HG03097 (cell line): ENCODE data around the gene MYEOV.

Experiments
- ATAC-seq: cut with Tn5 transposase; IDR thresholded peaks from one replicate; pipeline ENCODE4 v1.9.1; 2021; ENCODE audit not compliant: unreplicated experiment, low FRiP score

Gene MYEOV

DNA sequence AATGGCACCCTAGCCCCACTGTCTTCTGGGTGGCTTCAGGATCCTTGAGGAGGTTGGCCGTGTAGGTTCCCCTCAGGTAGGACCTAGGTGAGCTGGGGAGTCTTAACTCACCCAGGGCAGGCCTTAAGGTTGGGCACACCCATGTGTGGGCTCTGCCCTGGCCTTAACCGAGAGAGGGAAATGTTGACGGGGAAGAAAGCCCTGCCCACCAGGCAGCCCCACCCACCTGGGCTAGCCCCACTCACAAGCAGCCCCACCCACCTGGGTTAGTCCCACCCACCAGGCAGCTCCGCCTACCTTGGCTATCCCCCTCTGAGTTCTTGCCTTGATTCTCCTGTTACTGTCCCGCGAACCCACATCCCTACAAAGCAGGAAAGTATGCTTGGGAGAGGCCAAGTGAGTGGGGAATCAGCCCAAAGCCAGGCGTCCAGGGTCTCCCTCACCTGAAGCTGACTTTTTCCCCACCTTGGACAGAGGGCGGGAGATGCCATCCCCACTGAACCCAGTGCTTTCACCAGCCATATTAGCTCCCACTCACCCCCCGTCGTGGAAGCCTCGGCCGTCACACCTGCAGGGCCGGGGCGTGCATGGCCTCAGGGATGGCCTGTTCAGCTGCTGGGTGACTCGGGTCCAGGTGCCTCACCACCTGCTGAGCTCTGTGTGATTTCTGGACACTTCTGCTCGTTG lies at the start of gene MYEOV:
TSS of gene MYEOV (plus strand) at position 337 of the 687 bp plus-strand sequence. CDS start 1,200 bp downstream, outside the sequence.
- no peak for ATAC-seq

DNA sequence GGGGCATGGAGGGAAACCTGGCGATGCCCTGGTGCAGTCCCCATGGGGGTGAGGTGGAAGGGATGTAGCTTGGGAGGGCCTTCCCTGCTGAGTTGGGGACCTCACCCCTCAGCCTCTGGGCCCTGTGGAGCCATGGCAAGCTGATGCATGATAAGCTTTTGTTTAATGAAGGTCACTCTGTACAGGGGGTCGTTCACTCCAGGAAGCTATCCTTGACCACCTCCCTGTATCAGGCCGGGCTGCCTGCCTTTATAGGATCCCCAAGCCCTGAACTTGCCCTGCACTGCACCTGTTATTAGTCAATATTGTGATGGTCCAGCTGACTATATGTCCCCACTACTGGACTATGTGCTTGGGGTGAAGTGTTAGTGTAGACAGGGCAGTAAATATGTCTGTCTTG lies 49.7 kb upstream of the MYEOV start:
- no peak for ATAC-seq

- no peak for ATAC-seq
Measured at GRCh38 chr11:69245041-69245440, 48.9 kb upstream of the MYEOV start.

DNA sequence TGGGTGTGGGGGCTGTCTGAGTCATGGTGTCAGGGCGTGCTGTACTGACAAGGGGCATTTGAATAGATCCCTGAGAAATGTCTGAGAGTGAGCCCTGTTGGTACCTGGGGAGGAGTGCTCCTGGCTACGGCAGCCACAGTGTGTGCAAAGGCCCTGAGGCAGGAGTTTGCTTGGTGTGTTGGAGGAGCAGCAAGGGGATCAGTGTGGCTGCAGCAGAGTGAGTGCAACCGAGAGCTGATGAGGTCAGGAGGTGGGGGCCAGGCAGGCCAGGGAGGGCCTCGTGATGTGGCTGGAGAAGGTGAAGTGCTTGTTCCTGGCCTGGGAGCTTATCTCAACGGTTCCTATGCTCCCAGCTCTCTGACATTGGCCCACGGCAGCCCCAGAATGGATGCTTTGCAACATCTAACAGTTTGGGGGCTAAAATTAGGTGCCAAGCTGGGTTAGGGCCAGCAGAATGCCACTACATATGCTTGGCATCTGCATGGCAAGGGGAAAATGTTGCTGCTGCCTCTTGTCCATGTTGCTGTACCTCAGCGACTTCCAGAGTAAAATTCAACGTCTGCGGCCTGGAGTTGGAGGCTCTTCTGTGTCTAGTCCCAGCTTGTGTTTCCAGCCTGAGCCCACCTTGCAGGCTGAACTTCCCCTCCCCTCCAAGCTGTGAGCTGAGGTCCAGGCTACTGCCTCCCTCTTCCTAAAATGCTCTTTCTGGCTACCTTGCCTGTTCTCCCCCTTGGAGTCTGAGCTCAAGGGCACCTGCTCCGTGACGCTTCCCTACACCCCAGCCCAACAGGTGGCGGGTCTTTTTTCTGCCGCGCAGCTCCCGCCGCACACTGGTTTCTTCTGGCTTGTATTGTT lies 48.2 kb upstream of the MYEOV start:
- no peak for ATAC-seq

DNA sequence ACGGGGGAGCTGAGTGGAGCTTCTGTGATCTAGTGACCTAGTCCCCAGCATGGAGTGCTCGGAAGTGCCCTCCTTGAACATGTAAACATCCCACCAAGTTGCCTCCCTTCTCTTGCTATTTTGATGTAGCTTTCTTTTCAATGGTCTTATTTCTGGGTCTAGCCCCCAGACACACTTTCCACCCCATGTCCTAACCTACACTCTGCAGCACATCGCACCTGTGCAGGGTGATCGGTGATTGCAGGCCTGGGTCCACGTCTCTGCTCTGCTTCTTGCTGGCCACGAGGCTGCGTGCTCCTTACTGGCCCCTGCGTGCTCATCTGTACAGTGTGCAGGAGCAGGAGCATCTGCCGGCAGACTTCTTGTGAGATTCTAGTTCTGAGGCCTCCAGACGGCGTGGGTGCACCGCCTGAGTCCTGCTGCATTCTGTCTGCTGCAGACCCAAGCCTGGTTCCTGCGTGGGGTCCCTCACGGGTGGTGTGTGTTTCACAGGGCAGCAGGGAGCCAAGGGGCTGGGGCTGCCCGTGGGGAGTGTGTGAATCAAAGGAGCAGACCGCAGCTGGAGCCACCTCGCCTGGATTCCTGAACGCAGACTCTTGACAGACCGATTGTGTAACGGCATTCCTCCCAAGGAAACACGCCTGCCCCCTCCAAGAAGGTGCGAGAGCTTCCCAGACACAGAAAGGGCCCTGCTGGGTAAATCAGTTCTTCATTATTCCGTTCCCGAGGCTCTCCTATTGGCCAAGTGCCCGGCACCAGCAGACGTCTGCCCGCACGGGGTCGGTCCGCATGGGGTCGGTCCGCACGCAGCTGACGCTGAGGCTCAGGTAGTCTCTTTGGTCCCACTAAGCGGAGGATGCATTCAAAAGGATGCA lies 44.4 kb upstream of the MYEOV start:
- ATAC-seq: no peak

DNA sequence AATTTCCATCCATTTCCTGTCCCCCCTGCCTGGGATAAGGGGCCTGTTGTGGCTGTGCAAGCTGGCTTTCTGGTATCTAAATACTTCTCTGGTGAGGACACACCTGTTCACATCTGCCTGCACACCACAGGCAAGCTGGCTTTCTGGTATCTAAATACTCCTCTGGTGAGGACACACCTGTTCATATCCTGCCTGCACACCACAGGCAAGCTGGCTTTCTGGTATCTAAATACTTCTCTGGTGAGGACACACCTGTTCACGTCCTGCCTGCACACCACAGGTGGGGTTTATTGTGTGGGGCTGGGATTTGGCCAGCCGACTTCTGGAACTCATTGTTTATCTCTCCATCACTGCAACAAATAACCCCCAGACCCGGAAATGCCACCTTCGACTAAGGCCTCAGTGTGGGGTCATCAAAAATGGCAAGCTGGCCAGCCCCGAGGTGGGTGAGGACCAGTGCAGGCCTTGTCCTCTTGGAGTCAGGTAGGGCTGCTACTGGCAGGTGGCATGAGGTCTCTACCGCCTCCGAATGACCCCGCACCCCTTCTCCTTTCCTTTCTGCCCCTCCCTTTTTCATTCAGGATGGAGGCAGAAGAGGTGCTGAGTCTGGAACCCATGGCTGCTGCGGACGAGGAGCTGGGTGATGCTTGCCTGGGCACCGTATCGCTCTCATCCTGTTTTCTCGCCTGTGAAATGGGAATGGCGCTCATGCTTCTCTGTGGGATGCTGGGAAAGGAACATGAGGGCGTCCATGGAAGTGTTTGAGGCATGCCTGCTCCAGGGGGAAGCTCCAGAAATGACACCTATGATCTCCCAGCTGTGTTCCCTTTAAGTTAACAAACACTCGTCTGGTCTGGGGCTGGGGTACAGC lies 43.5 kb upstream of the MYEOV start:
- no peak for ATAC-seq

- ATAC-seq: no peak
Measured at GRCh38 chr11:69251057-69251393, 42.9 kb upstream of the MYEOV start.

DNA sequence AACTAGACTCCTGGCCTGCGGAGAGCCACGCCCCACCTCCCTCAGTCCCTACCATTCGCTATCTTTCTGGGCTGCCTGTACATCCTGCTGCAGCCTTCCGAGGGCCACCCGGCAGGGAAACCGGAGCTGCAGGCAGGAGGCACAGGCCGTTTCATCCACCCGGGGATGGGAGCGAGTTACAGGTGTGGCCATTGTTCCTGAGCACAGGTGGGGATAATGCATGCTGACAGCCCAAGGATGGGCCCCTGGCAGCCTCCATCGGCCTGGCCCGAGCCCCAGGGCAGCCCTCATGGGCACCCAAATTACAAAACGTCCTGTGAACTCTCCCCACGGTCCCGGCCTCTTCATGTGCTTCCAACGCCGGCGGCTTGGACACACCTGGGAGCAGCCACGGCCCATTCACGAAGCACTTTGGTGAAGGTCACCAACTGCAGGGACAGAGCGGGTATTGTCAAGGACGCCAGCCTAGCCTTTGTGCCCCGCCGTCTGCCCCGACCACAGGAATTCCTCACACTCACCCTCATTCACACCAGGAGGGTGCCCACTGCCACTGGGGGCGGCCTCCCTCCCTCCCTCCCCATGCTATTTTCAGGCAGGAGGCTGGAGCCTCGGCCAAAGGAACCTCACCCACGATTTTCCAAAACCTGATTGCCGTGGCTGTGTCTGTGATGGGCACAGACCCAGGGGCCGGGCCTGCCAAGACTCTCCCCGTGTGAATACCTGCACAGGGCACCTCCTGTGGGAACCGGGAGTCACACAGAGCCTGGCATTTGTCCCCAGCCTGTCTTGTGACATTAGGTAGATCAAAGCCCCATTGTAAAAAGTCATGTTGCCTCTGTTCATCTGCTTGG lies 42.1 kb upstream of the MYEOV start:
- ATAC-seq: no peak

DNA sequence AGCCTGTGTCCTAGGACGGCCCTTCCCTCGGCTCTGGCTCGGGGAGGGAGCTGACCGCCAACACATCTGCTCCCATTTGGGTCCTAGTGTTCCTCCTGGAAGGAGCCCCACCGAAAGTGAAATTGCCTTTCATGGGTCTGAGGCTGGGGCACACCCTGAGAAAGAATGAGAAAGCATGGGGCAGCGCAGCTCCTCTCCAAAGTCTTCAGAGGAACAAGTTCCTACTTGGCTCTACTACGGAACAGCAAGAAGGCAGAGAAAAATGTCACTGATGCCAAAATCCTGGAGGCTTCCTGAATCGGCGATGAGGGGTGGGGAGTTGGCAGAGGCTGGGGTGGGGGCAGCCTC lies 41.5 kb upstream of the MYEOV start:
- no peak for ATAC-seq

DNA sequence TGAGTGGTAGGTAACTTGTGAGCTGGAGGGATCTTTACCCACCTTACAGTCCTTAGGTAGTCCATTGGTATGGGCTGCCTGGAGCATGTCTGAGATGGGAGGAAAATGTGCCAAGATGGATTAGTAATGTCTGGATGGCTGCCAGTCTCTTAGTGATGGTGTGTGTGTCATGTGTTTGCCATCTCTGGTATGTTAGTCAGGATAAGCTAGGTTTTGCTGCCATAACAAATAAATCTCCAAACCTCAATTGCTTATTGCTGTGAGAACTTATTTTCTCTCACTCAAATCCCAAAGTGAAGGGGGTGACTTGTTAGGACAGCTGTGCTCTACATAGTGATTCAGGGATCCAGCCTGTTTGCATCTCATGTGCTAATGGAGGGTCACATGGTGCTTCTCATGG lies 40.9 kb upstream of the MYEOV start:
- ATAC-seq: no peak

DNA sequence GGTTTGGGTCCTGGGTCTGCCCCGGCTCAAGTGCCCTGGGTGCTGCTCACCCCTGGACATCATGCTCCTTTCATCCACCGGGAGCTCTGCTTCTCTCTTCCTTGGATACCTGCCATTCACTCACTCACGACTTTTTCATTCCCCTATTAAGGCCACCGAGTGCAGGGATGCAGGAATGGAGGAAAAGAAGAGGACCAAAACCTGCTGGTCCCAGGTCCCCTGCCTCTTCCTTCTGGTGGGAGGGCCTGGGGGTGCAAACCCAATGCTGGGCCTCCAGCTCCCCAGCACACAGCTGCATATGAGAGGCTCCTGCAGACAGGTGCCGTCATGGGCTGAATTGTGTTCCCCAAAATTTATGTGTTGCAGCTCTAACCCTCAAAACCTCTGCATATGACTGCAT lies 36.8 kb upstream of the MYEOV start:
- no peak for ATAC-seq

DNA sequence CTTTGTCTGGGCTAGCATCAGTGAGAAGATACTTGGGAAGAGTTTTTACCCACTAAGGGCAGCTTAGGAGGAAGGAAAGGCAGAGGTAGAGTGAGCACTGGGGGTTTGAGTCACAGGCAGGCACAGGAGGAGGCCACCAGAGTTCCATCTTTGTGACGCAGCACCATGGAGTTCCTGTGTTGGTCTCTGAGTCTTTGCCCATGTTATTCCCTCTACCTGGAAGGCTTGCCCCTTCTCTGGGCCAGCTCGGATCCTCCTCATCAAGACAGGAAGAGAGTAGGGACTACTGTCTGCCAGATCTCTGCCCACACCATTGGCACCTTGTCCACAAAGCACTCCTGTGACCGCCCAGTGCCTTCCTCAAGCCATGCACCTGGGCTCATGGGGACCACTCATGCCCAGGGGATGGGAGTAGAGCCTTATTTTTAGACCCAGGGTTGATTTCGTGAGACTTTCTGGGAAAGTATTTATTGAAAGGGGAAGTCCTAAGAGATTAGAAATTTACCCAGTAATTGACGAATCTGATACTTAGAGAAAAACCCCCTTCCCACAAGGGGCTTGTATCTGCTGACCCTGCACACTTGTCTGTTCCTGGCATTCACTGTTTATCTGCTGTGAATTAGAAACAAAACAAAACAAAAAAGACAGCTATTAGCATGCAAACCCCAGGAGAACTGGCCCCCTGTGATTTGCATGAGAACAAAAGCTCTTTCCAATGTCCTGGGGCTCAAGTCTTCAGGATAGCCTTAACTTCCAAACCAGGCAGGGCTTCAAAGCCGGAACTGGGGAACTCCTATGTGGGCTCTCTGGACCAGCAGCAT lies 35.9 kb upstream of the MYEOV start:
- no peak for ATAC-seq

DNA sequence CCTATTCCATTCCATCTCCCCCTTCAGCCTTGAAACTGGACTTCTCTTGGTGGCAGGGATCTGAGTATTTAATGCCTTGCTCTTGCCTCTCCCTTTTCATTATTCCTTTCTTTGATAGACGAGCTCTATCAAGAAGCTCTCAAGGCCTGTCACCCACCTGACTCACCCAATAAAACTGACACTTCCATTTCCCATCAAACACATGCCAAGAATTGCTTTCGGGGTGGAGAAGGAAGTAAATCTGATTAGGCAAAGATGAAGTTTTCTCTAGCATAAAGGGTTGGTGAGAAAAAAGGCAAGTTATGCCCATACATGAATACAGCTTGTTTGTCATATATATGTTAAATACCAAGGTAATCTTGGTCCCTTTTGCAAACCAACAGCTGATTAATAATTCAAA lies 34.9 kb upstream of the MYEOV start:
- no peak for ATAC-seq

GRCh38 chr11:69260622-69261021 lies 33.3 kb upstream of the MYEOV start:
- ATAC-seq: no peak

GRCh38 chr11:69261116-69261515 lies 32.8 kb upstream of the MYEOV start:
- ATAC-seq: no peak

- no peak for ATAC-seq
Measured at GRCh38 chr11:69262918-69263735, 30.8 kb upstream of the MYEOV start.

DNA sequence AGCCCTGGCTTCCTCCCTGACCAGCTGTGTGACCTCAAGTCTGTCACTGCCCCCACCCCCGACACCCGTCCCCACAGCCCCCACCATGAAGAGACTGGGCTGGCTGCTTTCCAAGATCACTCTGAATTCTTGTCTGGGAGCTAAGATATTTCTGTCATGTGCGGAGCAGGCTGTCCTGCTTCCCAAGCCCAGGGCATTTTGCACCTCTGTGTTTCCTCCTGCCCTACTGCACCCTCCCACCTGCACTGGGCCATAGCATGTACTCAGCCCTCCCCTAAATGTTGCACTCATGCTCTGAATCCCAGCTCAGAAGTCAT lies 30.3 kb upstream of the MYEOV start:
- ATAC-seq: no peak

DNA sequence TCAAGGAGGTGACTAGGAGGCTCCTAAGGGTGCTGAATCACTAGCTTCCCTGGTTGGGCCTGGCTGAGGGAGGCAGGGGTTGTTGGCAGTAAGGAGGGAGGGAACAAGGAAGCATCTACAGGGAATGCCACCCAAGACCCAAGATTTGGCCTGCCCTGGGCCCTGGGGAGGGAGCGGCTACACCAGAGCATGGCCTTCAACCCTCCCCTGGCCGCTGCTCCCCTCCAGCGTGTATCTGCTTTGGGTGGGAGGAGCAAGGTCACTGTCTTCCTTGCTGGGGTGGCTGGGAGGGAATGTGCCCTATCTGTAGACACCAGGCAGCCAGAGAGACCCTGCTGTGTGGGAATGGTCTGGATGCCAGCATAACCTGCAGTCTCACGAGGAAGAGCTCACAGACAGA lies 29.5 kb upstream of the MYEOV start:
- ATAC-seq: no peak
